Dermis microvascular lymphatic vessel endothelial cell (primary cell): Measurements from ENCODE around the gene CCDC174. TPM values are rescaled to one million over a fixed set of nuclear protein-coding genes. Genes with fewer than 3 reads are reported as not detected.
A peak's percentile ranks its signal among the peaks of the same experiment; 100 is the strongest.
"Not testable (repeated sequence)": the region's sequence is repeated elsewhere in the genome, so short reads cannot be mapped to it uniquely, and the experiment has no call there.

Experiments used
- DNase-seq, 2 donors: peaks; one replicate each; pipeline versions ENCODE4 v3.0.0 to v3.0.0-alpha.2; 2010; ENCODE audit warnings: low read depth in 2 of 2
- total RNA-seq: library from RNA; depleted of rRNA; stranded (reverse); fragments of >200 nt; gene quantifications from 2 replicates; pipeline ENCODE4 v1.2.1, GENCODE V29; 2014

The CCDC174 gene
- total RNA-seq, result 4.7 and 6.4 TPM in 2 replicates

- peak; percentile 99 to 100 for DNase-seq
Measured at GRCh38 chr3:14651440-14652251, at the start of gene CCDC174. CCDC174 (plus strand) TSS chr3:14651762; CDS start chr3:14651837, 75 bp downstream.

GRCh38 chr3:14602006-14602803 is 49.4 kb upstream of the CCDC174 start:
- DNase-seq, result no peak

- DNase-seq, result no peak
Measured at GRCh38 chr3:14602804-14603644, 48.5 kb upstream of the CCDC174 start.

GRCh38 chr3:14605067-14605466 is 46.5 kb upstream of the CCDC174 start:
- no peak for DNase-seq

GRCh38 chr3:14605744-14606143 is 45.8 kb upstream of the CCDC174 start:
- no peak for DNase-seq

GRCh38 chr3:14606669-14607339 is 44.8 kb upstream of the CCDC174 start:
- DNase-seq, result no peak

- no peak for DNase-seq
Measured at GRCh38 chr3:14608298-14608697, 43.3 kb upstream of the CCDC174 start.

- not testable (repeated sequence) for DNase-seq
Measured at GRCh38 chr3:14609058-14609457, 42.5 kb upstream of the CCDC174 start.

GRCh38 chr3:14609506-14609905 is 42.1 kb upstream of the CCDC174 start:
- no peak for DNase-seq

- DNase-seq, result no peak
Measured at GRCh38 chr3:14609941-14610340, 41.6 kb upstream of the CCDC174 start.

GRCh38 chr3:14614189-14614588 is 37.4 kb upstream of the CCDC174 start:
- DNase-seq, result no peak

- DNase-seq, result no peak
Measured at GRCh38 chr3:14614862-14615261, 36.7 kb upstream of the CCDC174 start.

- no peak for DNase-seq
Measured at GRCh38 chr3:14616606-14617507, 34.7 kb upstream of the CCDC174 start.

GRCh38 chr3:14617508-14618023 is 34.0 kb upstream of the CCDC174 start:
- no peak for DNase-seq

GRCh38 chr3:14619605-14620004 is 32.0 kb upstream of the CCDC174 start:
- DNase-seq, result no peak

GRCh38 chr3:14620512-14620911 is 31.1 kb upstream of the CCDC174 start:
- DNase-seq, result peak in 1 of 2 donors; percentile 29

GRCh38 chr3:14621093-14621492 is 30.5 kb upstream of the CCDC174 start:
- DNase-seq, result no peak

GRCh38 chr3:14622368-14622767 is 29.2 kb upstream of the CCDC174 start:
- no peak for DNase-seq

GRCh38 chr3:14623569-14624051 is 28.0 kb upstream of the CCDC174 start:
- DNase-seq, result no peak

- no peak for DNase-seq
Measured at GRCh38 chr3:14624498-14624897, 27.1 kb upstream of the CCDC174 start.
